ENCODE measurements around the gene EXD1. TPM values are rescaled to one million over a fixed set of nuclear protein-coding genes. Genes with fewer than 3 reads are reported as not detected.

The EXD1 gene, protein sequence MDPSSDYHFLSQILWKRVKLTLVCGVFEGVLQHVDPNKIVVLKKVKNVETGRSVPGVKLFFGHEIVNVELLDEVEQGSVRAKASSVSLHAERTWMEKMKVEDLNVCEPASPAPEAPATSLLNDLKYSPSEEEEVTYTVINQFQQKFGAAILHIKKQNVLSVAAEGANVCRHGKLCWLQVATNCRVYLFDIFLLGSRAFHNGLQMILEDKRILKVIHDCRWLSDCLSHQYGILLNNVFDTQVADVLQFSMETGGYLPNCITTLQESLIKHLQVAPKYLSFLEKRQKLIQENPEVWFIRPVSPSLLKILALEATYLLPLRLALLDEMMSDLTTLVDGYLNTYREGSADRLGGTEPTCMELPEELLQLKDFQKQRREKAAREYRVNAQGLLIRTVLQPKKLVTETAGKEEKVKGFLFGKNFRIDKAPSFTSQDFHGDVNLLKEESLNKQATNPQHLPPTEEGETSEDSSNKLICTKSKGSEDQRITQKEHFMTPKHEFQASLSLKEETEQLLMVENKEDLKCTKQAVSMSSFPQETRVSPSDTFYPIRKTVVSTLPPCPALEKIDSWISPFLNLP
- not detected for total RNA-seq
- not detected for total RNA-seq (2013)
- total RNA-seq = 0 to 0.12 (median 0) reads per million in 29 experiments

DNA sequence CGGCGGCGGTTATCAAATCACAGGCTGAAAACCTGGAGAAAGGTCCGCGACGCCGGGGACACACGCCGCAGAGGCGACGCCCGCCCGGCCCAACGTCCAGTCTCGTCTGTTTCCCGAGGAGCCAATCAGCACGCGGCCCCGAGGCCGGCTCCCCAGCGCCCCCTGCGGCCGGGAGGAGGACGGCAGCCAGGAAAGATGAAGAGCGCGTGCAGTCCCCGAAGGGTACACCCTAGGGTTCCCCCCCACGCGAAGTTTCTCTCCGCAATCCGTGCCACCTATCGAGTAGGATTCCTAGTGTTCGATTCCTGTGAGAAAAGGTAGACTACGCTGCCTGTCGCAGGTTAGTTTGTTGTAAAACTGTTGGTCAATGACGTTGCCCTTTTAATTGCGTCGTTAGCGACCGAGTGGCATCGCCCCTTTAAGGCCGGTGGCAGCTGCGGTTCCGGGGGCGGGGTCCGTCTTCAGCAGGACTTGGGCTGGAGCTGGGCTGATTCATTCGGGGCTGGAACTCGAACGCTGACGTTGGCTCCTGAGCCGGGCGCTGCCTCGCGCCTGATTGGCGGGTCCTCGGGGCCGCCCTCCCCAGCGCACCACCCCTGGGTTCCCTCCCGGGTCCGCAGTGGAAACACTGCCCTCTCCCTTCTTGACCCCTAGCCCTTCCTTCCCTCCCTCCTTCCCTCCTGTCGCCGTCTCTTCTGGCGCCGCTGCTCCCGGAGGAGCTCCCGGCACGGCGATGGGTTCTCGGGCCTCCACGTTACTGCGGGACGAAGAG is at the start of gene EXD1, which contains the start of gene CHP1:
Gene EXD1 (minus strand): TSS at position 108 of the 772 bp plus-strand sequence. CDS start 4,182 bp downstream, outside the sequence.
Gene CHP1 (plus strand): TSS at position 619 of the 772 bp plus-strand sequence. CDS start 115 bp downstream, at position 734.
- CTCF ChIA-PET = interaction anchor here (0.6 to 1.4 kb wide), 14 partner anchors 22 to 923 kb away, joined by 3 to 6 read pairs (median 3); partner anchors contain the start of genes MAPKBP1 (in 1 of the 2), NUSAP1 (in 1 of the 2) and OIP5 (in 1 of the 2)
- H3K27ac Mint-ChIP-seq = peak within 1 kb of the TSS; percentile 84 to 92

DNA sequence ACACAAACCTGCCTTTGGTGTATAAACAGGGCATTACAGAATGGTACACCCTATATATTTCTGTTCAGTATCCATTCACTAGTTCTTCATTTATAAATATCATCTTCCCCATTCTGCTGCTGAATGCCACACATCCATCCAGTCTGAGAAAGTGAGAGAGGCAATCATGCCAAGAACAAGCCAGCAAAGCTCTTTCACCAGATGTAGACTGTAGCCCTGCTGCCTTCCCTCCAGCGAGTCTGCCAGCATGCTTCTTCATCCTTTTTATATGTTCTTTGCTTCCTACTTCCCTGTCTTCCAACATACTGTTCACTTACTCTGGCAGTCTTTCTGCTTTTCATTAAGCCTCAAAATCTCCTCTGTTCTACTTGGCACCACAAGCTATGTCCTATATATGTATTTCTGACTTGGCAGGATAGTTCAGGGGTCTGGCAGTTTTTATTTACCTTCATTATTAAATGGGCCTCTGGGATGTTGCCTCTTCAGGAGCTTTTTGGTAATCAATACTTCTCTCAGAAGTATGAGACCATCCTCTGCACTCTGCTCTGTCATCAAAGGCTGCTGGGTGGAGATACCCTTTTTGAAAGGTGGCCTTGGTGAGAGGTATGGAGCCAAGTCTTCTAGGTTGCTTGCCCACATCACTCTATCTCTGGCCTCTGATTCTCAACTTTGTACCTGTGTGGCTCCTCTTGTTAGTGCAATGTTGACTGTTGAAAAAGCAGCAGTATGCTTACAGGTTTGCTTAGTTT is 49.2 kb upstream of the EXD1 start:
- H3K9me3 Mint-ChIP-seq = no peaks in the 10 kb centered on the region
- H3K27ac Mint-ChIP-seq = no peak overlapping the region
- WGBS (ENCODE audit: insufficient coverage) = 100% methylated on average over 1 of the region's 1 CpG
- Histone ChIP-seq H3K4me1 (ENCODE audit: control insufficient read depth in 1 of 2, extremely low read depth in 1 of 2, insufficient read depth in 2 of 2, low read length in 2 of 2) (peaks cover 0 to 7% of the 10 kb centered on the region in 2 experiments), H3K27me3 (replicated peaks in 1 of 2; ENCODE audit: control insufficient read depth in 2 of 2, extremely low read depth in 1 of 2, insufficient read depth in 2 of 2, low read length in 1 of 2) (no peaks in the 10 kb centered on the region), H3K27ac (ENCODE audit: low read length) (no peak overlapping the region), H3K9me3 (no peaks in the 10 kb centered on the region), H3K4me3 (ENCODE audit: control insufficient read depth in 1 of 2, extremely low read depth in 1 of 2, low read length in 1 of 2) (no peak overlapping the region), H3K36me3 (ENCODE audit: control insufficient read depth in 2 of 2, extremely low read depth in 1 of 2, insufficient read depth in 1 of 2, low read length in 1 of 2) (peaks cover 6 to 8% of the 10 kb centered on the region in 2 donors)
- no peaks in the 10 kb centered on the region for H3K27me3 Mint-ChIP-seq
- ChIA-PET CTCF (no interaction called here), POLR2A (no interaction called here)
- no peak overlapping the region for H3K4me3 Mint-ChIP-seq
- ATAC-seq (replicated peaks in 1 of 4) = no peak
- H3K4me1 Mint-ChIP-seq = peaks cover 12 to 18% (median 16%) of the 10 kb centered on the region in 3 donors
- DNase-seq = no peak
- H3K36me3 Mint-ChIP-seq = peaks cover 18% of the 10 kb centered on the region

More for the DNA sequence above, at the start of gene EXD1, which contains the start of gene CHP1:
- Mint-ChIP-seq H3K4me3 (peak within 1 kb of the TSS; percentile 90 to 91 (median 91)), H3K9me3 (no peaks in the 10 kb centered on the region), H3K4me1 (peaks cover 26 to 39% (median 31%) of the 10 kb centered on the region in 3 donors), H3K36me3 (no peaks in the 10 kb centered on the region), H3K27me3 (no peaks in the 10 kb centered on the region)
- POLR2A ChIA-PET = interaction anchor here in 1 of 2 donors (0.6 kb wide), 1 partner anchor 263 kb away, joined by 4 read pairs; no protein-coding TSS in a partner anchor
- Histone ChIP-seq H3K27me3 (replicated peaks in 1 of 2; ENCODE audit: control insufficient read depth in 2 of 2, extremely low read depth in 1 of 2, insufficient read depth in 2 of 2, low read length in 1 of 2) (no peaks in the 10 kb centered on the region), H3K36me3 (ENCODE audit: control insufficient read depth in 2 of 2, extremely low read depth in 1 of 2, insufficient read depth in 1 of 2, low read length in 1 of 2) (no peaks in the 10 kb centered on the region), H3K4me3 (ENCODE audit: control insufficient read depth in 1 of 2, extremely low read depth in 1 of 2, low read length in 1 of 2) (peak within 1 kb of the TSS; percentile 75 to 81), H3K9me3 (no peaks in the 10 kb centered on the region), H3K4me1 (ENCODE audit: control insufficient read depth in 1 of 2, extremely low read depth in 1 of 2, insufficient read depth in 2 of 2, low read length in 2 of 2) (peaks cover 6 to 18% of the 10 kb centered on the region in 2 experiments), H3K27ac (ENCODE audit: low read length) (peak within 1 kb of the TSS; percentile 78)
- WGBS (ENCODE audit: insufficient coverage) = under 1% methylated on average over 72 of the region's 72 CpGs
- ATAC-seq (replicated peaks in 1 of 4) (peak; percentile 96 to 99 (median 98)), DNase-seq (peak; percentile 75 to 95 (median 88))

DNA sequence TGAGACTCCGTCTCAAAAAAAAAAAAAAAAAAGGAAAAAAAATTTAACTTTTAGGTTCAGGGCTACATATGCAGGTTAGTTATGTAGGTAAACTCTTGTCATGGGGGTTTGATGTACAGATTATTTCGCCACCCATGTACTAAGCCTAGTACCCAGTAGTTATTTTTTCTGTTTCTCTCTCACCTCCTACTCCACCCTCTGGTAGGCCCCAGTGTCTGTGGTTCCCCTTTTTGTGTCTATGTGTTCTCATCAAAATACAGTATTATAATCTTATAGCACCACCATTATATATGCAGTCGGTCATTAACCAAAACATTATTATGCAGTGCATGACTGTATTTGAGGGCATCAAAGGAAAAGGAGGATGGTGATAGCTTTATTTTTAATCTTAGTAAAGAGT is 47.8 kb upstream of the EXD1 start:
- Histone ChIP-seq H3K9me3 (no peaks in the 10 kb centered on the region), H3K27ac (ENCODE audit: low read length) (no peak overlapping the region), H3K36me3 (ENCODE audit: control insufficient read depth in 2 of 2, extremely low read depth in 1 of 2, insufficient read depth in 1 of 2, low read length in 1 of 2) (peaks cover 6 to 9% of the 10 kb centered on the region in 2 donors), H3K4me3 (ENCODE audit: control insufficient read depth in 1 of 2, extremely low read depth in 1 of 2, low read length in 1 of 2) (no peak overlapping the region), H3K27me3 (replicated peaks in 1 of 2; ENCODE audit: control insufficient read depth in 2 of 2, extremely low read depth in 1 of 2, insufficient read depth in 2 of 2, low read length in 1 of 2) (no peaks in the 10 kb centered on the region), H3K4me1 (ENCODE audit: control insufficient read depth in 1 of 2, extremely low read depth in 1 of 2, insufficient read depth in 2 of 2, low read length in 2 of 2) (peaks cover 0 to 5% of the 10 kb centered on the region in 2 experiments)
- POLR2A ChIA-PET = interaction anchor here in 1 of 2 donors (0.7 kb wide), 1 partner anchor 44 kb away, joined by 5 read pairs; no protein-coding TSS in a partner anchor
- H3K27me3 Mint-ChIP-seq = no peaks in the 10 kb centered on the region
- no peak for DNase-seq
- no CpG with 5 or more reads among the region's 3 CpGs for WGBS (ENCODE audit: insufficient coverage)
- H3K4me3 Mint-ChIP-seq = no peak overlapping the region
- no peak overlapping the region for H3K27ac Mint-ChIP-seq
- H3K4me1 Mint-ChIP-seq = peaks cover 8 to 10% (median 10%) of the 10 kb centered on the region in 3 donors
- no peaks in the 10 kb centered on the region for H3K9me3 Mint-ChIP-seq
- CTCF ChIA-PET = no interaction called here
- H3K36me3 Mint-ChIP-seq = peaks cover 21% of the 10 kb centered on the region
- ATAC-seq (replicated peaks in 1 of 4) = no peak

DNA sequence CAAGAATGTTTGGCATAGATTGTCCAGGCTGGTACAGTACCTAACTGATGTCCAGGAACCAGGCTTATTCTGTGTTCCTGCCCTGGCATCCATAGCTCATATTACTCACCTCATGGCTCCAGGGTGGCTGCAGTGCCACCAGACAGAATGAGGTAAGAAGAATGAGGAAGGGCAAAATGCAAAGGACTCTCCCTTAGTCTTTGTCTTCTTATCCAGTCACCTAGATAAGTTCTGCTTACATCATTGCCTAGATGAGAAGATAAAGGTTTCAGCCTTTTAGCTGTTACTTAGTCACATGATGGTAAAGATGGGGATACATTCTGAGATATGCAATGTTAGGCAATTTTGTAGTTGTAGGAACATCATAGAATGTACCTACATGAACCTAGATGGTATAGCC is 46.3 kb upstream of the EXD1 start:
- Mint-ChIP-seq H3K4me3 (no peak overlapping the region), H3K27me3 (no peaks in the 10 kb centered on the region), H3K9me3 (no peaks in the 10 kb centered on the region), H3K36me3 (peaks cover 21% of the 10 kb centered on the region), H3K4me1 (no peaks in the 10 kb centered on the region), H3K27ac (no peak overlapping the region)
- DNase-seq (no peak), ATAC-seq (replicated peaks in 1 of 4) (no peak)
- H3K27ac ChIP-seq (ENCODE audit: low read length) = no peak overlapping the region
- no peaks in the 10 kb centered on the region for H3K4me1 ChIP-seq (ENCODE audit: control insufficient read depth in 1 of 2, extremely low read depth in 1 of 2, insufficient read depth in 2 of 2, low read length in 2 of 2)
- no peaks in the 10 kb centered on the region for H3K9me3 ChIP-seq
- CTCF ChIA-PET = no interaction called here
- no peak overlapping the region for H3K4me3 ChIP-seq (ENCODE audit: control insufficient read depth in 1 of 2, extremely low read depth in 1 of 2, low read length in 1 of 2)
- H3K36me3 ChIP-seq (ENCODE audit: control insufficient read depth in 2 of 2, extremely low read depth in 1 of 2, insufficient read depth in 1 of 2, low read length in 1 of 2) = peaks cover 6 to 11% of the 10 kb centered on the region in 2 donors
- POLR2A ChIA-PET = no interaction called here
- H3K27me3 ChIP-seq (replicated peaks in 1 of 2; ENCODE audit: control insufficient read depth in 2 of 2, extremely low read depth in 1 of 2, insufficient read depth in 2 of 2, low read length in 1 of 2) = no peaks in the 10 kb centered on the region

DNA sequence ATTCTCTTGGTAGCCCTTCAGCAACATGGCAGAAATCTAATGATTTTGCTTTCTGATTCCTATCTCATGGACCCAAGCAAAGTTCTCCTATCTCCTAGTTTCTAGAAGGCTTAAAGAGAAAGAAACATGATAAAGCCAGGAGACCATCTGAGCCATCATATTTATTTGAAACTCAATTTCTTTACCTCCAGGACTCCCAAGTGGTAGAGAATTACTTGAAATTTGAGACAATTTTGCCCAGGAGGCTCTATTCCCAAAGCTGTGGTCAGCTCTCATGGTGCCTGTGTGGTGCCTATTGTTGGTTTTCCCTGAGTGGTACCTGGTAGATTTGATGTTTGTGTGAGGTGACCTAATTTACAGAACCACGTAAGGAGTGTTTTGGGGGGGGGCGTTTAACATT is 39.3 kb upstream of the EXD1 start:
- H3K4me1 ChIP-seq (ENCODE audit: control insufficient read depth in 1 of 2, extremely low read depth in 1 of 2, insufficient read depth in 2 of 2, low read length in 2 of 2) = no peaks in the 10 kb centered on the region
- H3K9me3 ChIP-seq = no peaks in the 10 kb centered on the region
- no peaks in the 10 kb centered on the region for H3K27me3 ChIP-seq (replicated peaks in 1 of 2; ENCODE audit: control insufficient read depth in 2 of 2, extremely low read depth in 1 of 2, insufficient read depth in 2 of 2, low read length in 1 of 2)
- H3K4me1 Mint-ChIP-seq = no peaks in the 10 kb centered on the region
- peaks cover 25% of the 10 kb centered on the region for H3K36me3 Mint-ChIP-seq
- ATAC-seq (replicated peaks in 1 of 4) = no peak
- no peaks in the 10 kb centered on the region for H3K27me3 Mint-ChIP-seq
- H3K27ac Mint-ChIP-seq = no peak overlapping the region
- POLR2A ChIA-PET = no interaction called here
- H3K4me3 Mint-ChIP-seq = no peak overlapping the region
- no peak overlapping the region for H3K27ac ChIP-seq (ENCODE audit: low read length)
- no CpG with 5 or more reads among the region's 2 CpGs for WGBS (ENCODE audit: insufficient coverage)
- H3K36me3 ChIP-seq (ENCODE audit: control insufficient read depth in 2 of 2, extremely low read depth in 1 of 2, insufficient read depth in 1 of 2, low read length in 1 of 2) = peaks cover 0 to 14% of the 10 kb centered on the region in 2 donors
- DNase-seq = no peak
- no peak overlapping the region for H3K4me3 ChIP-seq (ENCODE audit: control insufficient read depth in 1 of 2, extremely low read depth in 1 of 2, low read length in 1 of 2)
- CTCF ChIA-PET = interaction anchor here in 1 of 2 donors (0.9 kb wide), 1 partner anchor 29 kb away, joined by 3 read pairs; no protein-coding TSS in a partner anchor
- H3K9me3 Mint-ChIP-seq = no peaks in the 10 kb centered on the region

All from T-cell (primary cell).